K562 (cell line): Measurements from ENCODE around the gene SLC20A1. TPM values are rescaled to one million over a fixed set of nuclear protein-coding genes. Genes with fewer than 3 reads are reported as not detected.

Experiments
- ARID2 ChIP-seq: fragments of 450-650 bp; IDR thresholded peaks from 2 replicates; pipeline ENCODE4 v1.6.1; 2017; ENCODE audit warnings: antibody characterized with exemption, mild to moderate bottlenecking
- BHLHE40 ChIP-seq: IDR thresholded peaks from 2 replicates; pipeline ENCODE4 v1.6.1; 2011; ENCODE audit warnings: low read length, improper control_type of control experiment
- CBX2 ChIP-seq: fragments of 200-600 bp; sonication (generic); IDR thresholded peaks from one replicate; pipeline ENCODE4 v1.6.1; 2012; ENCODE audit warnings: mild to moderate bottlenecking, low read length, inconsistent platforms; ENCODE audit not compliant: insufficient read depth, poor library complexity, severe bottlenecking
- DACH1 ChIP-seq: fragments of 450-650 bp; IDR thresholded peaks from 2 replicates; pipeline ENCODE4 v1.6.1; 2018; ENCODE audit not compliant: partially characterized antibody
- ESRRA ChIP-seq: fragments of 450-650 bp; IDR thresholded peaks from 2 replicates; pipeline ENCODE4 v1.6.1; 2014; ENCODE audit warnings: low read depth, mild to moderate bottlenecking, moderate library complexity, borderline replicate concordance
- HDAC2 ChIP-seq: fragments of 450-650 bp; IDR thresholded peaks from 2 replicates; pipeline ENCODE4 v1.6.1; 2016; ENCODE audit warnings: mild to moderate bottlenecking
- NFXL1 ChIP-seq: fragments of 450-650 bp; formaldehyde crosslinking; IDR thresholded peaks from 2 replicates; pipeline ENCODE4 v1.4.0; 2021; ENCODE audit warnings: mild to moderate bottlenecking
- NR4A1 ChIP-seq, 2 experiments: fragments of 250-450 bp in 1 of 2; fragments of 450-650 bp in 1 of 2; sonication (Bioruptor Pico) in 1 of 2; IDR thresholded peaks; 2 replicates each; pipeline versions ENCODE4 v1.4.0 to v1.6.1; 2016 to 2020; ENCODE audit warnings: mild to moderate bottlenecking in 2 of 2, missing compliant biosample characterization in 1 of 2, missing genetic modification characterization in 1 of 2, moderate library complexity in 1 of 2
- NUFIP1 ChIP-seq: fragments of 450-650 bp; IDR thresholded peaks from 2 replicates; pipeline ENCODE4 v1.6.1; 2018; ENCODE audit not compliant: partially characterized antibody
- STAG1 ChIP-seq: sonication (generic); formaldehyde crosslinking; IDR thresholded peaks from 2 replicates; pipeline ENCODE4 v1.5.0; 2020; ENCODE audit warnings: missing genetic modification reagents, borderline replicate concordance
- TOE1 ChIP-seq, 2 experiments: fragments of 450-650 bp in 1 of 2; sonication (generic) in 1 of 2; formaldehyde crosslinking in 1 of 2; IDR thresholded peaks; 2 replicates each; pipeline versions ENCODE4 v1.7.1 to v1.8.0; 2016 to 2022; ENCODE audit warnings: borderline replicate concordance in 2 of 2, mild to moderate bottlenecking in 2 of 2, antibody characterized with exemption in 1 of 2, inconsistent platforms in 1 of 2, low read depth in 1 of 2, missing genetic modification reagents in 1 of 2, moderate library complexity in 1 of 2
- ZFP1 ChIP-seq: fragments of 450-650 bp; formaldehyde crosslinking; IDR thresholded peaks from 2 replicates; pipeline ENCODE4 v1.4.0; 2020; ENCODE audit warnings: mild to moderate bottlenecking, mixed read lengths
- ZNF175 ChIP-seq: fragments of 200-800 bp; sonication (Bioruptor generic); IDR thresholded peaks from 2 replicates; pipeline ENCODE4 v1.6.1; 2016; ENCODE audit warnings: low read depth, mild to moderate bottlenecking, missing genetic modification characterization, missing compliant biosample characterization
- ZNF354B ChIP-seq: fragments of 250-450 bp; sonication (Bioruptor Pico); IDR thresholded peaks from 2 replicates; pipeline ENCODE4 v1.4.0; 2020
- ZNF436 ChIP-seq: fragments of 250-450, 450-650 bp; sonication (Bioruptor Pico); formaldehyde crosslinking; IDR thresholded peaks from 2 replicates; pipeline ENCODE4 v1.7.0; 2020; ENCODE audit warnings: mild to moderate bottlenecking
- ZNF707 ChIP-seq: fragments of 250-450 bp; sonication (Bioruptor Pico); conservative IDR thresholded peaks from 2 replicates; pipeline ENCODE4 v1.8.0; 2022; ENCODE audit warnings: inconsistent platforms, mild to moderate bottlenecking, moderate library complexity
- ZNF717 ChIP-seq: fragments of 250-450 bp; sonication (Bioruptor Pico); IDR thresholded peaks from 2 replicates; pipeline ENCODE4 v1.5.0; 2021
- polyA plus RNA-seq, 8 experiments: library from polyadenylated mRNA; depleted of rRNA in 4 of 8; stranded (reverse) in 5 of 8; unstranded in 3 of 8; fragments of >200 nt; fragmentation: Nextera tagmentation in 2 of 8; fragmentation: Illumina TruSeq in 1 of 8; extraction: Ambion mirVana in 2 of 8; extraction: Trizol in 1 of 8; gene quantifications; 2 replicates each; pipeline versions ENCODE4 v1.2.1 to v1.2.3, GENCODE V29; 2011 to 2014; ENCODE audit warnings: inconsistent platforms in 1 of 8, missing spikeins in 1 of 8
- total RNA-seq, 7 experiments: library from RNA; depleted of rRNA in 6 of 7; stranded (reverse); fragments of >200 nt in 6 of 7; fragmentation: Illumina TruSeq in 2 of 7; extraction: Trizol in 2 of 7; gene quantifications; 2 replicates each; pipeline versions ENCODE4 v1.2.1 to v1.2.3, GENCODE V29; 2011 to 2021; ENCODE audit warnings: low replicate concordance in 1 of 7
- TF ChIP-seq, protein P1 (sequence below): fragments of 450-650 bp; IDR thresholded peaks from 2 replicates; pipeline ENCODE4 v1.7.0; 2016; ENCODE audit warnings: borderline replicate concordance
- TF ChIP-seq, protein P2 (sequence below), 2 experiments: fragments of 450-650 bp in 1 of 2; sonication (generic) in 1 of 2; formaldehyde crosslinking; conservative IDR thresholded peaks; 2 replicates each; pipeline versions ENCODE4 v1.4.0 to v1.8.1; 2020 to 2022; ENCODE audit warnings: mild to moderate bottlenecking in 1 of 2, missing genetic modification reagents in 1 of 2
- TF ChIP-seq, protein P3 (sequence below): fragments of 450-650 bp; formaldehyde crosslinking; IDR thresholded peaks from 2 replicates; pipeline ENCODE4 v1.4.0; 2022; ENCODE audit warnings: mild to moderate bottlenecking, moderate library complexity

Gene SLC20A1
- total and polyA plus RNA-seq, 9 of the 15 experiments (the other 6 are each of a cell fraction or from before 2014, with no cell fraction given): 53.8 to 150 (median 74.7) TPM

DNA sequence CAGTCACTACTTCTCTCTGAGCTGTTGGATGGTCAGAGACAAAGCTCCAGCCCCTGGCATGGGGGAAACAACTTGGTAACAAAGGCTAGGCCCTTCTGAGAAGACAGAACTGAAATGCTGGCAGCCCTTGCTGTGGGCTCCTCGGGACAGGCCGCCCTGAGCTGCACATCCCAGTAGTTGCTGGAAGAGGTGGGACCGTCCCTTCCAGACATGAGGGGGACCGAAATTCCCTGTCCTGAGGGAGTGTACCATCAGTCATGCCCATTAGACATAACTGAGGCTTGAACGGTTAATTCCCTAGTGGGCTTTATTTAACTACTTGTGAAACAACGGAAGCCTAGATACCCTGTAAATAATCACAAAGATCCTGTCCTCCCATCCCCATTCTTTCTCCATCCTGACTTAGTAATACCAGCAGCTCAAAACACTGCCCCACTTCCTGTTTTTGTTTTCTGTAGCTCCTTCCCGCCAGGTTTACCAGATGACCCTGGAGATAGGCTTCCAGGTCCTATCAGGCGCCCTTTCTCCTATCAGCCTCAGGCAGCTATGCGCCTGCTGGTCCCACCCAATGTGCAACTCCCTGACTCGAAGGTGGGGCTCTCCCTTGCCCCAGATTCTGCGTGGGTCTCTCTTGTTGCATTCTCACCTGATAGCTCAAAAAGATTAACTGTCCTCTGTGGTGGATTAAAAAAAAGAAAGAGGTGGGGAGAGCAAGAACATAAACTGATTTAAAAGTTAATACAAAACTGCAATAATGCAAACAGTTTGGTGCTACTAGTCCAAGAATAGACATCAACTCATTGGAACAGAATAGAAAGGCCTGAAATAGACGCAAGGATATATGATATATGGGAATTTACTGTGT lies 38.0 kb downstream of the SLC20A1 start (continued):
- TF ChIP-seq HDAC2 (peak; percentile 82; the same call in 1 of the 2 replicates), BHLHE40 (peak; percentile 59), NUFIP1 (no peak), STAG1 (CRISPR knock-in tag) (no peak), DACH1 (peak; percentile 53), ZNF175 (CRISPR knock-in tag) (peak; percentile 58; the same call in 1 of the 2 replicates), ZNF717 (CRISPR knock-in tag) (no peak), CBX2 (no peak), ZNF354B (CRISPR knock-in tag) (no peak), TOE1 (IDR thresholded peaks at IDR 0.05; ENCODE audit: borderline replicate concordance) (peak; percentile 60; the same call in 1 of the 2 replicates), TOE1 (CRISPR knock-in tag; IDR thresholded peaks at IDR 0.05; ENCODE audit: borderline replicate concordance, low read depth) (no peak), ZNF707 (no peak), NR4A1 (CRISPR knock-in tag; IDR thresholded peaks at IDR 0.05) (no peak), NR4A1 (tag; IDR thresholded peaks at IDR 0.05) (no peak; the same call in 1 of the 2 replicates), ESRRA (peak; percentile 48; the same call in 1 of the 2 replicates), ARID2 (no peak), ZNF436 (no peak), NFXL1 (CRISPR knock-in tag) (no peak), ZFP1 (no peak)
- TF ChIP-seq, protein P1, sequence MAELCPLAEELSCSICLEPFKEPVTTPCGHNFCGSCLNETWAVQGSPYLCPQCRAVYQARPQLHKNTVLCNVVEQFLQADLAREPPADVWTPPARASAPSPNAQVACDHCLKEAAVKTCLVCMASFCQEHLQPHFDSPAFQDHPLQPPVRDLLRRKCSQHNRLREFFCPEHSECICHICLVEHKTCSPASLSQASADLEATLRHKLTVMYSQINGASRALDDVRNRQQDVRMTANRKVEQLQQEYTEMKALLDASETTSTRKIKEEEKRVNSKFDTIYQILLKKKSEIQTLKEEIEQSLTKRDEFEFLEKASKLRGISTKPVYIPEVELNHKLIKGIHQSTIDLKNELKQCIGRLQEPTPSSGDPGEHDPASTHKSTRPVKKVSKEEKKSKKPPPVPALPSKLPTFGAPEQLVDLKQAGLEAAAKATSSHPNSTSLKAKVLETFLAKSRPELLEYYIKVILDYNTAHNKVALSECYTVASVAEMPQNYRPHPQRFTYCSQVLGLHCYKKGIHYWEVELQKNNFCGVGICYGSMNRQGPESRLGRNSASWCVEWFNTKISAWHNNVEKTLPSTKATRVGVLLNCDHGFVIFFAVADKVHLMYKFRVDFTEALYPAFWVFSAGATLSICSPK: no peak
- TF ChIP-seq, protein P2, sequence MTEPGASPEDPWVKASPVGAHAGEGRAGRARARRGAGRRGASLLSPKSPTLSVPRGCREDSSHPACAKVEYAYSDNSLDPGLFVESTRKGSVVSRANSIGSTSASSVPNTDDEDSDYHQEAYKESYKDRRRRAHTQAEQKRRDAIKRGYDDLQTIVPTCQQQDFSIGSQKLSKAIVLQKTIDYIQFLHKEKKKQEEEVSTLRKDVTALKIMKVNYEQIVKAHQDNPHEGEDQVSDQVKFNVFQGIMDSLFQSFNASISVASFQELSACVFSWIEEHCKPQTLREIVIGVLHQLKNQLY (CRISPR knock-in tag; conservative IDR thresholded peaks at IDR 0.05): 0 out of 4 replicates have a peak, but pooled peaks of 1 of the 2 experiments have one; percentile 47
- TF ChIP-seq, protein P3, sequence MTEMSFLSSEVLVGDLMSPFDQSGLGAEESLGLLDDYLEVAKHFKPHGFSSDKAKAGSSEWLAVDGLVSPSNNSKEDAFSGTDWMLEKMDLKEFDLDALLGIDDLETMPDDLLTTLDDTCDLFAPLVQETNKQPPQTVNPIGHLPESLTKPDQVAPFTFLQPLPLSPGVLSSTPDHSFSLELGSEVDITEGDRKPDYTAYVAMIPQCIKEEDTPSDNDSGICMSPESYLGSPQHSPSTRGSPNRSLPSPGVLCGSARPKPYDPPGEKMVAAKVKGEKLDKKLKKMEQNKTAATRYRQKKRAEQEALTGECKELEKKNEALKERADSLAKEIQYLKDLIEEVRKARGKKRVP (CRISPR knock-in tag): no peak
